GM23338 (cell line): ENCODE measurements around the gene RPL7L1.
"Not testable (repeated sequence)": the region's sequence is repeated elsewhere in the genome, so short reads cannot be mapped to it uniquely, and the experiment has no call there.

ENCODE experiments used
- ETS1 ChIP-seq: IDR thresholded peaks from 2 replicates; pipeline ENCODE4 v1.6.1; 2016; ENCODE audit warnings: antibody characterized with exemption
- EZH2 ChIP-seq: fragments of 200-600 bp; sonication (generic); IDR thresholded peaks from one replicate; pipeline ENCODE4 v1.8.0; 2017; ENCODE audit warnings: antibody characterized with exemption, mild to moderate bottlenecking, low read depth; ENCODE audit not compliant: unreplicated experiment
- POLR2AphosphoS5 ChIP-seq: IDR thresholded peaks from 2 replicates; pipeline ENCODE4 v1.6.1; 2016; ENCODE audit warnings: antibody characterized with exemption, low read depth
- TF ChIP-seq, protein P1 (sequence below), 2 experiments: fragments of 200-600 bp in 1 of 2; sonication (generic) in 1 of 2; conservative IDR thresholded peaks; 2 replicates each; pipeline versions ENCODE4 v1.5.1 to v1.6.1; 2016 to 2017; ENCODE audit warnings: antibody characterized with exemption in 2 of 2, low read depth in 2 of 2, mild to moderate bottlenecking in 2 of 2, moderate library complexity in 1 of 2
- TF ChIP-seq, protein P2 (sequence below): IDR thresholded peaks from one replicate; pipeline ENCODE4 v1.6.1; 2018; ENCODE audit warnings: antibody characterized with exemption; ENCODE audit not compliant: unreplicated experiment

- TF ChIP-seq, protein P1, sequence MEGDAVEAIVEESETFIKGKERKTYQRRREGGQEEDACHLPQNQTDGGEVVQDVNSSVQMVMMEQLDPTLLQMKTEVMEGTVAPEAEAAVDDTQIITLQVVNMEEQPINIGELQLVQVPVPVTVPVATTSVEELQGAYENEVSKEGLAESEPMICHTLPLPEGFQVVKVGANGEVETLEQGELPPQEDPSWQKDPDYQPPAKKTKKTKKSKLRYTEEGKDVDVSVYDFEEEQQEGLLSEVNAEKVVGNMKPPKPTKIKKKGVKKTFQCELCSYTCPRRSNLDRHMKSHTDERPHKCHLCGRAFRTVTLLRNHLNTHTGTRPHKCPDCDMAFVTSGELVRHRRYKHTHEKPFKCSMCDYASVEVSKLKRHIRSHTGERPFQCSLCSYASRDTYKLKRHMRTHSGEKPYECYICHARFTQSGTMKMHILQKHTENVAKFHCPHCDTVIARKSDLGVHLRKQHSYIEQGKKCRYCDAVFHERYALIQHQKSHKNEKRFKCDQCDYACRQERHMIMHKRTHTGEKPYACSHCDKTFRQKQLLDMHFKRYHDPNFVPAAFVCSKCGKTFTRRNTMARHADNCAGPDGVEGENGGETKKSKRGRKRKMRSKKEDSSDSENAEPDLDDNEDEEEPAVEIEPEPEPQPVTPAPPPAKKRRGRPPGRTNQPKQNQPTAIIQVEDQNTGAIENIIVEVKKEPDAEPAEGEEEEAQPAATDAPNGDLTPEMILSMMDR (conservative IDR thresholded peaks at IDR 0.05; ENCODE audit: low read depth in 2 of 2) = not testable (repeated sequence)
- TF ChIP-seq, protein P2, sequence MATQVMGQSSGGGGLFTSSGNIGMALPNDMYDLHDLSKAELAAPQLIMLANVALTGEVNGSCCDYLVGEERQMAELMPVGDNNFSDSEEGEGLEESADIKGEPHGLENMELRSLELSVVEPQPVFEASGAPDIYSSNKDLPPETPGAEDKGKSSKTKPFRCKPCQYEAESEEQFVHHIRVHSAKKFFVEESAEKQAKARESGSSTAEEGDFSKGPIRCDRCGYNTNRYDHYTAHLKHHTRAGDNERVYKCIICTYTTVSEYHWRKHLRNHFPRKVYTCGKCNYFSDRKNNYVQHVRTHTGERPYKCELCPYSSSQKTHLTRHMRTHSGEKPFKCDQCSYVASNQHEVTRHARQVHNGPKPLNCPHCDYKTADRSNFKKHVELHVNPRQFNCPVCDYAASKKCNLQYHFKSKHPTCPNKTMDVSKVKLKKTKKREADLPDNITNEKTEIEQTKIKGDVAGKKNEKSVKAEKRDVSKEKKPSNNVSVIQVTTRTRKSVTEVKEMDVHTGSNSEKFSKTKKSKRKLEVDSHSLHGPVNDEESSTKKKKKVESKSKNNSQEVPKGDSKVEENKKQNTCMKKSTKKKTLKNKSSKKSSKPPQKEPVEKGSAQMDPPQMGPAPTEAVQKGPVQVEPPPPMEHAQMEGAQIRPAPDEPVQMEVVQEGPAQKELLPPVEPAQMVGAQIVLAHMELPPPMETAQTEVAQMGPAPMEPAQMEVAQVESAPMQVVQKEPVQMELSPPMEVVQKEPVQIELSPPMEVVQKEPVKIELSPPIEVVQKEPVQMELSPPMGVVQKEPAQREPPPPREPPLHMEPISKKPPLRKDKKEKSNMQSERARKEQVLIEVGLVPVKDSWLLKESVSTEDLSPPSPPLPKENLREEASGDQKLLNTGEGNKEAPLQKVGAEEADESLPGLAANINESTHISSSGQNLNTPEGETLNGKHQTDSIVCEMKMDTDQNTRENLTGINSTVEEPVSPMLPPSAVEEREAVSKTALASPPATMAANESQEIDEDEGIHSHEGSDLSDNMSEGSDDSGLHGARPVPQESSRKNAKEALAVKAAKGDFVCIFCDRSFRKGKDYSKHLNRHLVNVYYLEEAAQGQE = not testable (repeated sequence)
- not testable (repeated sequence) for TF ChIP-seq EZH2, ETS1, POLR2AphosphoS5
Observed at GRCh38 chr6:42894041-42894828, 14.8 kb downstream of the RPL7L1 start.
